ENCODE results near the gene CNNM1.

Gene CNNM1

DNA sequence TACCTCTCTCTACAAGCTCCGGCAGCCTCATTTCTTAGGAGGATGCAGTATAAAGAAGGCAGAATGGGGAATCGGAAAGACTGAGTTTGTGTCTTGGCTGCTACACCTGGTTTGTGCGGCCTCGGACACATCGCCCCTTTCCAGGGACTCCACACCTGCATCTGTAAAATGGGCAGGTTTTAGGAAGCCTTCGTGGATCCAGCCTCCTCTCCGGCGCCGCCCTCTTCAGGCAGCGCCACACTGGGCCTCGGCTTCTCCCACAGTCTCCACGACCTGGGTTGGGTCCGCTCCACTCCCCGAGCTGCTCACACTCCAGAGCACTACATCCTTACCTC is 100.9 kb downstream of the CNNM1 start:
- TF ChIP-seq, protein P1, sequence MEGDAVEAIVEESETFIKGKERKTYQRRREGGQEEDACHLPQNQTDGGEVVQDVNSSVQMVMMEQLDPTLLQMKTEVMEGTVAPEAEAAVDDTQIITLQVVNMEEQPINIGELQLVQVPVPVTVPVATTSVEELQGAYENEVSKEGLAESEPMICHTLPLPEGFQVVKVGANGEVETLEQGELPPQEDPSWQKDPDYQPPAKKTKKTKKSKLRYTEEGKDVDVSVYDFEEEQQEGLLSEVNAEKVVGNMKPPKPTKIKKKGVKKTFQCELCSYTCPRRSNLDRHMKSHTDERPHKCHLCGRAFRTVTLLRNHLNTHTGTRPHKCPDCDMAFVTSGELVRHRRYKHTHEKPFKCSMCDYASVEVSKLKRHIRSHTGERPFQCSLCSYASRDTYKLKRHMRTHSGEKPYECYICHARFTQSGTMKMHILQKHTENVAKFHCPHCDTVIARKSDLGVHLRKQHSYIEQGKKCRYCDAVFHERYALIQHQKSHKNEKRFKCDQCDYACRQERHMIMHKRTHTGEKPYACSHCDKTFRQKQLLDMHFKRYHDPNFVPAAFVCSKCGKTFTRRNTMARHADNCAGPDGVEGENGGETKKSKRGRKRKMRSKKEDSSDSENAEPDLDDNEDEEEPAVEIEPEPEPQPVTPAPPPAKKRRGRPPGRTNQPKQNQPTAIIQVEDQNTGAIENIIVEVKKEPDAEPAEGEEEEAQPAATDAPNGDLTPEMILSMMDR (IDR thresholded peaks at IDR 0.05; ENCODE audit: low read depth, low read length, poor library complexity, severe bottlenecking): no peak
- no peak for TF ChIP-seq EZH2phosphoT487 (IDR thresholded peaks at IDR 0.05; ENCODE audit: borderline replicate concordance, low read length)
- Histone ChIP-seq H3K9me2 (replicated peaks; ENCODE audit: control insufficient read depth, low read length) (no peaks in the 10 kb centered on the region), H3F3A (ENCODE audit: control insufficient read depth, insufficient read depth) (no peaks in the 10 kb centered on the region), H4K20me1 (ENCODE audit: control insufficient read depth, insufficient read depth, low read depth, low read length) (no peaks in the 10 kb centered on the region), H3K27ac (ENCODE audit: low read depth, low read length) (peak overlapping the region; percentile 33), H3K36me3 (ENCODE audit: control insufficient read depth, low read length) (peaks cover 20% of the 10 kb centered on the region), H3K27me3 (ENCODE audit: control insufficient read depth, low read length) (no peaks in the 10 kb centered on the region), H3K4me3 (ENCODE audit: low read length) (peak overlapping the region; percentile 98), H3K9me3 (ENCODE audit: control insufficient read depth, insufficient read depth, low read length) (no peaks in the 10 kb centered on the region), H3K4me1 (ENCODE audit: control insufficient read depth, low read length) (peaks cover 30% of the 10 kb centered on the region), H3K79me2 (ENCODE audit: control insufficient read depth, low read length) (peaks cover 65% of the 10 kb centered on the region), H3K4me2 (ENCODE audit: low read length) (peak overlapping the region; percentile 88)

DNA sequence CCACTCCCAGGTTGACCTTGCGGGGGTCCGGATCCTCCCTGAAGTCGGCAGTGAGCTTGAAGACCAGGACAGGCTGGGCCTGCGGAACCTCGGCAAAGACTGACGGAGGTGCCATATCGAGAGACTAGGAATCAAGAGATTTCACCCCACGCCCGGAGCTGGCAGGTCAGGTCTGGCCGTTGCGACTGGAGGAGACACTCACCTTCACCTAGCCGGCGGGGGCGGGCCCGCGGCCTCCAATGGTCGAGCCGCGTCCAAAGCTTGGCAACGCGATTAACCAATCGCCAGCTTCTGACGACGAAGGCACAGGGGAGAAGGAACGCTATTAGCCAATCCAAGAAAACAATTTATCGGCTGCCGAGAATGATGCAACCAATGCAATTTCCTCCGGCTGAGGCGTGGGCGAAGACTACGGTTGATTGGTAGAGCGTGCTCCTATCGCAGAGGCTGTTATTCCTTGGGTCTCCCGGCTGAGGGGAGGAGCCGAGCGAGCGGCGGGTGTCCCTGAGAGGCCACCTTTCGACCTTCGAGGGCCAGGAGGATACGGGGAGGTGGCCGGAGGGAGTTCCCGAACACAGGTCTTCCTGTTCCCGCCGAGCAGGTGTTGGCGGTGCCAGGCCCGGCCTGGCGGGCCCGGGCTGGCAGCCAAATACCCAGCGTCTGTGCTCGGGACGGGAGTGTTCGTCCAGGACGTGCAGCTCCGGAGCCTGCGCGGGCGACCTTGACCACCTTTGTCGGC is 101.5 kb downstream of the CNNM1 start, which contains the start of gene GOT1:
TSS of gene GOT1 (minus strand) at position 174 of the 739 bp plus-strand sequence. CDS start at position 115, 59 bp downstream.
- peak within 1 kb of the TSS; percentile 39 for H3K27ac ChIP-seq (ENCODE audit: low read depth, low read length)
- TF ChIP-seq, protein P1 (IDR thresholded peaks at IDR 0.05; ENCODE audit: low read depth, low read length, poor library complexity, severe bottlenecking): no peak
- TF ChIP-seq EZH2phosphoT487 (IDR thresholded peaks at IDR 0.05; ENCODE audit: borderline replicate concordance, low read length): no peak
- no peaks in the 10 kb centered on the region for H3K9me2 ChIP-seq (replicated peaks; ENCODE audit: control insufficient read depth, low read length)
- peak within 1 kb of the TSS; percentile 98 for H3K4me3 ChIP-seq (ENCODE audit: low read length)
- H3K79me2 ChIP-seq (ENCODE audit: control insufficient read depth, low read length): peaks cover 65% of the 10 kb centered on the region
- peaks cover 3% of the 10 kb centered on the region; the same call in 1 of the 2 replicates for H3F3A ChIP-seq (ENCODE audit: control insufficient read depth, insufficient read depth)
- peaks cover 15% of the 10 kb centered on the region for H3K36me3 ChIP-seq (ENCODE audit: control insufficient read depth, low read length)
- H4K20me1 ChIP-seq (ENCODE audit: control insufficient read depth, insufficient read depth, low read depth, low read length): no peaks in the 10 kb centered on the region
- no peaks in the 10 kb centered on the region for H3K9me3 ChIP-seq (ENCODE audit: control insufficient read depth, insufficient read depth, low read length)
- H3K4me2 ChIP-seq (ENCODE audit: low read length): peak within 1 kb of the TSS; percentile 95
- peaks cover 30% of the 10 kb centered on the region for H3K4me1 ChIP-seq (ENCODE audit: control insufficient read depth, low read length)
- no peaks in the 10 kb centered on the region for H3K27me3 ChIP-seq (ENCODE audit: control insufficient read depth, low read length)

DNA sequence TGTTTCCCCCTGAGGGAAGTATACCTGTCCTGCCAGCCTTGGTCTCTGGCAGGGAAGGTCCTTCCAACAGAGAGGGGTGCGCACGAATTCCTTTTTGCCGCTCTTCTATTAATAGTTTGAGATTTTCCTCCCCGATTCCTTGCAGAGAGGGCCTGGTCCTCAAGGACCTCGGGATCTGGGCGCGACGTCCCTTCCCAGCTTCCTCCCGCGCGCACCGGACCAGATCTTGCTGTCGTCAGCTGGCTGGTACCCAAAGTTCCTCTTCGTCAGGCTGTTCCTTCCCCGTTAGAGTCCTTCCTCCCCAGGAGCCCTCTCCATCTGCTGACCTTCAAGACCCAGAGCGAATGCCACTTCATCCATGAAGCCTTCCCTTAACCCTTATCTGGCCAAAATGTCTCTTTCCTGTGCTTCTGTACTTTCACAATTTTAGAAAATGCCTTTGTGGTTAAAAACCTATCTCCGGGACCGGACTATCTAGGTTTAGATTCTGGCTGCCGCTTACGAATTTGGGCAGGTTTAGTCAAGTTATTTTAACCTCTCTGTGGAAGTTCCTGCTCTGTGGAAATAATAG is 102.1 kb downstream of the CNNM1 start:
- Histone ChIP-seq H3K27ac (ENCODE audit: low read depth, low read length) (peak overlapping the region; percentile 39), H3K79me2 (ENCODE audit: control insufficient read depth, low read length) (peaks cover 64% of the 10 kb centered on the region), H3K27me3 (ENCODE audit: control insufficient read depth, low read length) (no peaks in the 10 kb centered on the region), H3F3A (ENCODE audit: control insufficient read depth, insufficient read depth) (peaks cover 6% of the 10 kb centered on the region; the same call in 1 of the 2 replicates), H3K4me3 (ENCODE audit: low read length) (peak overlapping the region; percentile 98), H3K9me2 (replicated peaks; ENCODE audit: control insufficient read depth, low read length) (no peaks in the 10 kb centered on the region), H3K9me3 (ENCODE audit: control insufficient read depth, insufficient read depth, low read length) (no peaks in the 10 kb centered on the region), H4K20me1 (ENCODE audit: control insufficient read depth, insufficient read depth, low read depth, low read length) (no peaks in the 10 kb centered on the region), H3K36me3 (ENCODE audit: control insufficient read depth, low read length) (peaks cover 15% of the 10 kb centered on the region; the same call in 1 of the 2 replicates), H3K4me1 (ENCODE audit: control insufficient read depth, low read length) (peaks cover 28% of the 10 kb centered on the region), H3K4me2 (ENCODE audit: low read length) (peak overlapping the region; percentile 95)
- TF ChIP-seq EZH2phosphoT487 (IDR thresholded peaks at IDR 0.05; ENCODE audit: borderline replicate concordance, low read length): no peak
- TF ChIP-seq, protein P1 (IDR thresholded peaks at IDR 0.05; ENCODE audit: low read depth, low read length, poor library complexity, severe bottlenecking): no peak
